Muscle of arm (tissue), 12 donors: ENCODE results near the gene DDC. TPM values are rescaled to one million over a fixed set of nuclear protein-coding genes. Genes with fewer than 3 reads are reported as not detected.
"Not testable (repeated sequence)": the region's sequence is repeated elsewhere in the genome, so short reads cannot be mapped to it uniquely, and the experiment has no call there.

Experiments used
- DNase-seq: peaks from one replicate; pipeline ENCODE4 v3.0.0-alpha.2; 2013
- polyA plus RNA-seq, 12 donors: library from polyadenylated mRNA; unstranded; fragments of 120-200 nt; gene quantifications; one replicate each; pipeline ENCODE4 v1.2.1, GENCODE V29; 2013; ENCODE audit not compliant: insufficient read length in 12 of 12

DDC gene
- polyA plus RNA-seq, 12 donors: 0.21 to 47.3 (median 0.45) TPM; not detected in 3

GRCh38 chr7:50458651-50459050, 106.6 kb downstream of the DDC start:
- DNase-seq: not testable (repeated sequence)

DNA sequence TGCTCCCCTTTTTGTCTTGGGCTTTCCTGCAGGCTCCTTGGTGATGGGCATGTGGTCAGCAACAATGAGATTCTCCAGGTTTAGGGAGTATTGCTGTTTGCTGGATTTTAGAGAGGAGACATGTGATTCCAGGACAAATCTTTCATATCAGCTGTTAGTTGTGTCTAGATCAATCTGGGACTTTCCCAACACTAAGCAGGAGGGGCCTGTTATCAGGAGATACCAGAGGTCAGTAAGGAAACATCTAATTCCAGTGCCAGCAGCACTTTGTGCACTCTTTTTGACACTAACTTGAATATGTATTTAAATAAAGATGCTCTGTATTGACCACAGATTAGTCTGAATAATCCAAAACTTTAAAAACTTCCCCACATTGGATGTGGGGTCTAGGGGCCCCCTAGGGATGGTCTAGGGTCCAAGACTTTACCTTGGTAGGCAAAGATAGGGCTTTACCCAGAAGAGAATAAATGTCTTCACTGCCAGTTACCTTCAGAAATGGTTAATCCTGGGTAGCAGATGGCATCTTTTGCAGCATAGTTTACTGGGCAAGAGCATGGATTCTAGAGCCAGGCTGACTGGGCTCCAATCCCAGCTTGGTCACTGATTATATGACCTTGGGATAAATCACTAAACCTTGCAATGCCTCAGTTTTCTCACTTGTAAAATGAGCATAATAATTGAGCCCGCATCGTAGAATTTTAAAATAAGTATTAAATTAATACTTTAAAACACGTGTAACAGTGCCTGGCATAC, 108.7 kb downstream of the DDC start:
- no peak for DNase-seq

- DNase-seq: no peak
Measured at GRCh38 chr7:50455658-50456057, 109.5 kb downstream of the DDC start.

GRCh38 chr7:50454968-50455367, 110.2 kb downstream of the DDC start:
- DNase-seq: no peak

DNA sequence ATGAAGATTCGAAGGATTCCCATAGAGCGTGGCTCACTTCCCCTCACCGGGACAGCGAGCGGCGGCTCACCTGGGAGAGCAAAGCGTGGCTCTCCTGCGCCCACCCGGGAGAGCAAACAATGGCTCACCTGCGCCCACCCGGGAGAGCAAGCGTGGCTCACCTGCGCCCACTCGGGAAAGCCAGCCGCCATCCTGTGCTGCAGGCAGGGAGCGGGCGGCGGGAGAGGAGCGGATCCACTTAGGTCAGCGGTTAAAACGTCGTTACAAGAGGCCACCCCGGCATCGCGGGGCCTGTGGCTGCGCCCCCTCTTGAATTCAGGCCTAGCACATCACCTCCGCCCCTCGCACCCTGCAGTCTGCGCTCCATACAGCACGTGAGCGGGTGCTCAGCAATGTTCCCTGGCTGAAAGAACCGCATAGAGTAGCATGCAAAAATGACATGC, 114.6 kb downstream of the DDC start:
- no peak for DNase-seq

- DNase-seq: peak; percentile 72
Measured at GRCh38 chr7:50449881-50450589, 115.2 kb downstream of the DDC start, which contains the start of gene FIGNL1. Gene FIGNL1, minus strand, starts transcription at chr7:50450350. Its CDS starts 3,063 bp downstream, at chr7:50447287.

GRCh38 chr7:50449501-50449880, 115.7 kb downstream of the DDC start:
- no peak for DNase-seq

GRCh38 chr7:50448823-50449222, 116.4 kb downstream of the DDC start:
- no peak for DNase-seq

GRCh38 chr7:50446542-50446960, 118.7 kb downstream of the DDC start:
- no peak for DNase-seq

GRCh38 chr7:50436133-50436806, 128.9 kb downstream of the DDC start:
- no peak for DNase-seq

DNA sequence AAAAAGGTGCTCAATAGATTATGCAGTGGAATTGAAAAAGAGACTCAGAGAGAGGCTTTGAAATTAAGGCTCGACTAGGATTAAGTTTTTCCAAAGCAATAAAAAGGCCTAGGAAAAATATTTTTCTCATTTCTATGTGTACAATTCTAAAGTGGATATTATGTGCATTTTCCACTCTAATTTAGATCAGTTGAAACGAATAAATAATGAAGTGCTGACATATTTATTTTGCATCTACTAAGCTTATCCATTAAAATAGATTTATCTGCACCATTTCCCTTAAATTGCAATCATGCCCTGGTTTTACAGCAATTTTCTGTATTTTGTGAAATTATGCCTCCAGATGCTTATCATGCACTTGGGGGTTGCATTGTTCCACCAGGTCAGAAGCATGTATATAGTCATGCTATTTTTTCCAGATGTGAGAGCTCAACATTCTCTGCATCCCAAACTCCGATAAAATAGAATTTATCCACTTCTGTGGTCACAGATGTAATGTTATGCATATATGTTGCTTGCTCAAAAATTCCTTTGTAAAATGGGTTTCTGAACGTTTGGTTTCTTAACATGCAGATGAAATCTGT, 133.4 kb downstream of the DDC start:
- DNase-seq: no peak

GRCh38 chr7:50431316-50431715, 133.9 kb downstream of the DDC start:
- no peak for DNase-seq

DNA sequence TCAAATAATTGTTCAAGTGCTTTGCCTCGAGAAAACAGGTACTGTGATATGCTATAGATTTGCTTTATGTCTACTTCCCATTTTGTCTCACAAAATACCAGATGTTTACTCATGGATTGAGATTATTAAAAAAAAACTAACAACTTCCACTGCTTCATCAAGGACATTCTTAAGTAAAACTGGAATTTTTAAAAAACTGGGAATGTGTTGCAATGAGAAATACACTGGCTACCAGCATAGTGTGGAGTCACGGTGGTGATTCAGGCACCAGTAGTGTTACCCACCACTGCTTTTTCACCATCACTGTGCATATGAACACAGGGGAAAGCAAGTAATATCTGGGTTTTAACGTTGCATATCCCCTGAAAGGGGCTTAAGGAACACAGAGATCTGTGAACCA, 136.3 kb downstream of the DDC start:
- no peak for DNase-seq

- DNase-seq: no peak
Measured at GRCh38 chr7:50427518-50427917, 137.7 kb downstream of the DDC start.

DNA sequence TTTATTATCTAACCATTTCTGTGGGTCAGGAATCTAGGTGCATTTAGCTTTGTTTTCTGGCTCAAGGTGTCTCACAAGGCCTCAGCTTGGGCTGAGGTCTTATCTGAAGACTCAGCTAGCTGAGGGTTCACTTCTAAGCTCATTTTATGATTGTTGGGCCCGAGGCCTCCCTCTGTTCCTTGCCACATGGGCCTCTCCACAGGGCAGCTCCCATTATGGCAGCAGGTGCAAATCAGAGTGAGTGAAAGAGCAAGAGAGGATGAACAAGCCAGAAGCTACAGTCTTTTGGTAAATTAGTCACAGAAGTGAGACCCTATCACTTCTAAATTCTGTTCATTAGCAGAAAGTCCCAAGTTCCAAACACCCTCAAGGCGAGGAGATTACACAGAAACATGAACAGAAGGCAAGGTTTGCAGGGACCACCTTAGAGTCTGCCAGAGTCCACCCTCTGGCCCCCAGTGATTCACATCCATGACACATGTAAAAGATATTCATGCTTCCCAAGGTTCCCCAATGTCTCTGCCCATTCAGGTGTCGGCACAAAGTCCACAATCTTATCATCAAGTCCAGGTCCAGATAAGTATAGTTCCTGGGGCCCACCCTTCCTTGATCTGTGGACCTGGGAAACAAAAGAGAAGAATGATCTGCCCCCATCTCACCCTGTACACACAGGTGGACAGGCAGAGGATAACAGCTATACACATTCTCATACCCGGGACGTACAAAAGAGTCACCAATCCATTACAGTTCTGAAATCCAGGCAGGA, 138.7 kb downstream of the DDC start:
- no peak for DNase-seq

- DNase-seq: no peak
Measured at GRCh38 chr7:50425318-50425717, 139.9 kb downstream of the DDC start.

DNA sequence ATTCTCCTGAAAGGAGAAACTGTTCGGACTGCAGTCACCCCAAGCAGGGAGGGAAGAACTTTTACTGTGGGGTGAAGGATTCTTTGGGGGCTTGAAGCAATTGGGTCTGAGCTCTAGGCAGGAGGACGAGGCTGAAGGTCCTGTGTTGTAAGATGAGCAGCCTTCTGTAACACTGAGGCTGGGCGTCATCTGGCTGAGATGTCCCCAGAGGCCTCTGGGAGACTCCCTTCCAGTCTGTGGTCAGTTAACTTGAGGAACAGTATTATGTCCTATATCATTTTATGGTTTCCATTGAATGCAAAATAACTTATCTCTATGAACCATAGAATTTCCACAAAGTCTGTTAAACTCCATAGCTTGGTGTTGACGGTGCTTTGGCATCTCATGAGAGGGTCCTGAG, 141.3 kb downstream of the DDC start:
- no peak for DNase-seq

DNA sequence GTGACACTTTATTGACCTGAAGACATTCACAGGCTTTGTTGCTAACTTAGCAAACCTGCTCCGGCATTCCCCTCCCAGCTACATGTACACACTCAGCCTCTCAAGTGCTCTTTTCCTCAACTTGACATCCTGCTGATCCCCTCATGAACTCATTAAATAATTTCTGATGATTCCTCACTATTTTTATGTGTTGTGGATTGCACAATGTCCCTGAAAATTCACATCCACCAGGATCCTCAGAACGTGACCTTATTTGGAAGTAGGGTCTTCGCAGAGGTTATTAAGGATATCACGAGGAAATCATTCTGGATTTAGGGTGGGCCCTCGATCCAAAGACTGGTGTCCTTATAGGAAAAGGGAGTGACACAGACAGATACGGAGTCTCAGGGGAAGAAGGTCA, 142.3 kb downstream of the DDC start:
- DNase-seq: no peak

GRCh38 chr7:50421043-50421442, 144.2 kb downstream of the DDC start:
- no peak for DNase-seq

- DNase-seq: no peak
Measured at GRCh38 chr7:50418526-50419290, 146.5 kb downstream of the DDC start.

DNA sequence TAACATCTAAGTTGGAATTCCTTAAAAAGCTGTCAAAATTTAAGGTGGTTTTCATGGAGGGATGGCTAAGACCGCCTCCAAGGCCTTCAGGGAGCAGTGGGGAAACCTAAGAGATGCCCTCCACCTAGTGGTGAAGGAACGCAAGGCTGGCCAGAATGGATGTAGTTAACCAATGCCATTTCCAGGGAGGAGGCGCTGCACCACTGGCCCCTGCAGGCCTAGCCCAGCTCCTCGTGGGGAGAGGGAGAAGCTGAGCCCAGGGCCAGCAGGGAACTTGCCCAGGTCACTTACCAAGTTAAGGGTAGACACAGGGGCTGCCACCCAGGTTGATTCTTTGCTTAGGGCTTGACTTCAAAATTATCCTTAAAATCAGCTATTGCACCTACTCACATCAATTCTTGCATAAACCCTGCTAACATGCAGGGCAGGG, 147.1 kb downstream of the DDC start:
- peak; percentile 44 for DNase-seq
